GM21381 (cell line): ENCODE data around the gene RAD51D.
A peak's percentile ranks its signal among the peaks of the same experiment; 100 is the strongest.
"Not testable (repeated sequence)": the region's sequence is repeated elsewhere in the genome, so short reads cannot be mapped to it uniquely, and the experiment has no call there.

Experiments used
- ATAC-seq: cut with Tn5 transposase; IDR thresholded peaks from one replicate; pipeline ENCODE4 v1.9.1; 2021; ENCODE audit warnings: mild to moderate bottlenecking, moderate library complexity; ENCODE audit not compliant: unreplicated experiment

Gene RAD51D

GRCh38 chr17:35069311-35069710 lies 50.3 kb downstream of the RAD51D start:
- no peak for ATAC-seq

GRCh38 chr17:35068249-35068648 lies 51.4 kb downstream of the RAD51D start:
- no peak for ATAC-seq

- no peak for ATAC-seq
These were observed 53.8 kb downstream of the RAD51D start for GRCh38 chr17:35065880-35066279.

GRCh38 chr17:35064516-35065215 lies 55.0 kb downstream of the RAD51D start:
- no peak for ATAC-seq

GRCh38 chr17:35063514-35064223 lies 56.0 kb downstream of the RAD51D start, which contains the start of gene RFFL:
Gene RFFL, minus strand, starts transcription at chr17:35063707. Its CDS starts 37,154 bp downstream, at chr17:35026553.
- ATAC-seq: peak; percentile 92

GRCh38 chr17:35062308-35062707 lies 57.4 kb downstream of the RAD51D start:
- ATAC-seq: no peak

- ATAC-seq: no peak
These were observed 62.2 kb downstream of the RAD51D start for GRCh38 chr17:35057332-35057915.

- no peak for ATAC-seq
These were observed 63.6 kb downstream of the RAD51D start for GRCh38 chr17:35056013-35056412.

GRCh38 chr17:35053204-35053603 lies 66.5 kb downstream of the RAD51D start:
- no peak for ATAC-seq

GRCh38 chr17:35052780-35053179 lies 66.9 kb downstream of the RAD51D start:
- no peak for ATAC-seq

- no peak for ATAC-seq
These were observed 67.4 kb downstream of the RAD51D start for GRCh38 chr17:35052241-35052610.

GRCh38 chr17:35051579-35052240 lies 68.0 kb downstream of the RAD51D start:
- ATAC-seq: no peak

GRCh38 chr17:35051183-35051578 lies 68.5 kb downstream of the RAD51D start:
- ATAC-seq: peak; percentile 53

- no peak for ATAC-seq
These were observed 69.5 kb downstream of the RAD51D start for GRCh38 chr17:35050170-35050569.

GRCh38 chr17:35048685-35049379 lies 70.8 kb downstream of the RAD51D start:
- no peak for ATAC-seq

GRCh38 chr17:35046740-35047283 lies 72.8 kb downstream of the RAD51D start:
- ATAC-seq: peak; percentile 57

- ATAC-seq: no peak
These were observed 73.4 kb downstream of the RAD51D start for GRCh38 chr17:35046245-35046644.

- not testable (repeated sequence) for ATAC-seq
These were observed 74.1 kb downstream of the RAD51D start for GRCh38 chr17:35045458-35045979.

GRCh38 chr17:35044181-35044580 lies 75.5 kb downstream of the RAD51D start:
- no peak for ATAC-seq
